Subcutaneous adipose tissue (tissue), 4 donors: ENCODE data around the gene SLC22A2. TPM values are rescaled to one million over a fixed set of nuclear protein-coding genes. Genes with fewer than 3 reads are reported as not detected.

Source experiments
- CTCF ChIP-seq: fragments of 450-650 bp; IDR thresholded peaks from one replicate; pipeline ENCODE4 v1.5.1; 2016; ENCODE audit warnings: low read depth, mild to moderate bottlenecking, control low read depth, antibody characterized with exemption, moderate library complexity
- total RNA-seq, 4 donors: library from RNA; depleted of rRNA; stranded (reverse); fragments of >200 nt; gene quantifications; one replicate each; pipeline ENCODE4 v1.1.0, GENCODE V29; 2016

Gene SLC22A2
- total RNA-seq, 4 donors from 2014 or later, result not detected

- no peak for TF ChIP-seq CTCF
Observed at GRCh38 chr6:160203076-160203475, 55.5 kb downstream of the SLC22A2 start.

GRCh38 chr6:160202411-160202810 lies 56.2 kb downstream of the SLC22A2 start:
- TF ChIP-seq CTCF, result no peak

GRCh38 chr6:160201061-160201460 lies 57.6 kb downstream of the SLC22A2 start:
- no peak for TF ChIP-seq CTCF

GRCh38 chr6:160198606-160199211 lies 59.9 kb downstream of the SLC22A2 start:
- no peak for TF ChIP-seq CTCF

- no peak for TF ChIP-seq CTCF
Observed at GRCh38 chr6:160197662-160198061, 61.0 kb downstream of the SLC22A2 start.

- no peak for TF ChIP-seq CTCF
Observed at GRCh38 chr6:160194808-160195207, 63.8 kb downstream of the SLC22A2 start.

- no peak for TF ChIP-seq CTCF
Observed at GRCh38 chr6:160192840-160193239, 65.8 kb downstream of the SLC22A2 start.
